H1 (cell line): Measurements from ENCODE around the gene HOXB8. TPM values are rescaled to one million over a fixed set of nuclear protein-coding genes. Genes with fewer than 3 reads are reported as not detected.

Experiments
- CTCF ChIA-PET: fragments of 300-600 bp; sonication (Branson Sonifier 250); formaldehyde crosslinking; loops from one replicate; lab custom pipeline; 2021; ENCODE audit not compliant: partially characterized antibody; lab: Charles Lee
- POLR2A ChIA-PET: fragments of 300-600 bp; sonication (Branson Sonifier 250); formaldehyde crosslinking; loops from one replicate; lab custom pipeline; 2021; ENCODE audit warnings: inconsistent platforms; ENCODE audit not compliant: partially characterized antibody; lab: Charles Lee
- DNase-seq, 2 experiments: peaks; one replicate each; pipeline versions ENCODE4 v3.0.0 to v3.0.0-alpha.2; 2010 to 2022; ENCODE audit warnings: low spot score in 2 of 2, low read depth in 1 of 2, mixed read lengths in 1 of 2
- FAIRE-seq: peaks from 2 replicates; lab custom pipeline; 2011; peaks lifted over from hg19 to GRCh38; lab: Jason Lieb, UNC
- H2AFZ ChIP-seq: 2 replicates; pipeline ENCODE4 v1.8.1; 2012; ENCODE audit warnings: low read length, inconsistent platforms
- H2AK5ac ChIP-seq: 2 replicates; pipeline ENCODE4 v1.6.1; 2013; ENCODE audit warnings: low read depth, low read length
- H2BK120ac ChIP-seq: replicated peaks from 2 replicates; pipeline ENCODE3; 2013; ENCODE audit warnings: low read depth, low read length, inconsistent platforms
- H2BK12ac ChIP-seq: 2 replicates; pipeline ENCODE4 v1.6.1; 2013; ENCODE audit warnings: low read depth, low read length
- H2BK15ac ChIP-seq: 2 replicates; pipeline ENCODE4 v1.6.1; 2013; ENCODE audit warnings: low read length
- H2BK20ac ChIP-seq: 2 replicates; pipeline ENCODE4 v1.6.1; 2013; ENCODE audit warnings: low read length
- H2BK5ac ChIP-seq: 2 replicates; pipeline ENCODE4 v1.6.1; 2013; ENCODE audit warnings: low read depth, low read length
- H3K14ac ChIP-seq: 2 replicates; pipeline ENCODE4 v1.6.1; 2013; ENCODE audit warnings: inconsistent platforms; ENCODE audit not compliant: insufficient read length
- H3K18ac ChIP-seq: 2 replicates; pipeline ENCODE4 v1.6.1; 2013; ENCODE audit warnings: low read length; ENCODE audit errors: extremely low read depth
- H3K23ac ChIP-seq: 2 replicates; pipeline ENCODE4 v1.6.1; 2013; ENCODE audit warnings: inconsistent platforms; ENCODE audit not compliant: insufficient read length
- H3K23me2 ChIP-seq: 2 replicates; pipeline ENCODE4 v1.6.1; 2013; ENCODE audit warnings: low read depth, low read length
- H3K27ac ChIP-seq: 2 replicates; pipeline ENCODE4 v1.6.1; 2011; ENCODE audit warnings: low read depth, low read length, inconsistent platforms
- H3K27me3 ChIP-seq, 4 experiments: replicated peaks in 1 of 4; 1 replicate in 1 of 4; 2 replicates in 3 of 4; pipeline versions ENCODE4 v1.6.1 to v1.8.1; 2011 to 2013; ENCODE audit warnings: low read length in 3 of 4, mild to moderate bottlenecking in 3 of 4, inconsistent platforms in 2 of 4, mixed read lengths in 2 of 4, moderate library complexity in 1 of 4; ENCODE audit not compliant: control insufficient read depth in 3 of 4, insufficient read depth in 3 of 4; ENCODE audit errors: extremely low read depth in 1 of 4
- H3K36me3 ChIP-seq, 4 experiments: 2 replicates each; pipeline versions ENCODE4 v1.6.1 to v1.8.1; 2011 to 2013; ENCODE audit warnings: mild to moderate bottlenecking in 4 of 4, low read length in 3 of 4, moderate library complexity in 2 of 4, control low read depth in 1 of 4, inconsistent platforms in 1 of 4; ENCODE audit not compliant: insufficient read depth in 4 of 4, control insufficient read depth in 2 of 4
- H3K4ac ChIP-seq: replicated peaks from 2 replicates; pipeline ENCODE3; 2013; ENCODE audit warnings: low read length, low read depth, mixed read lengths, inconsistent platforms; ENCODE audit not compliant: insufficient read length
- H3K4me1 ChIP-seq, 4 experiments: replicated peaks in 1 of 4; 1 replicate in 1 of 4; 2 replicates in 3 of 4; pipeline versions ENCODE4 v1.6.1 to v1.8.1; 2011 to 2013; ENCODE audit warnings: low read length in 3 of 4, inconsistent platforms in 2 of 4, mixed read lengths in 1 of 4; ENCODE audit not compliant: insufficient read depth in 4 of 4, control insufficient read depth in 3 of 4
- H3K4me2 ChIP-seq, 2 experiments: 2 replicates each; pipeline versions ENCODE4 v1.6.1 to v1.8.1; 2011 to 2013; ENCODE audit warnings: low read depth in 2 of 2, low read length in 2 of 2, control low read depth in 1 of 2, inconsistent platforms in 1 of 2, mild to moderate bottlenecking in 1 of 2; ENCODE audit not compliant: insufficient read depth in 1 of 2
- H3K4me3 ChIP-seq, 4 experiments: fragments of 200-600, 300-600 bp in 1 of 4; sonication (generic), shearing (Covaris generic), sonication (Bioruptor Twin) in 1 of 4; 2 replicates each; pipeline versions ENCODE4 v1.5.1 to v1.8.1; 2011 to 2016; ENCODE audit warnings: low read length in 4 of 4, low read depth in 3 of 4, control low read depth in 2 of 4, inconsistent platforms in 2 of 4, mild to moderate bottlenecking in 2 of 4, mixed read lengths in 1 of 4, moderate library complexity in 1 of 4; ENCODE audit not compliant: insufficient read depth in 2 of 4; ENCODE audit errors: extremely low read depth in 1 of 4
- H3K56ac ChIP-seq: replicated peaks from 2 replicates; pipeline ENCODE3; 2013; ENCODE audit warnings: low read depth, mild to moderate bottlenecking, mixed read lengths, low read length, inconsistent platforms; ENCODE audit not compliant: insufficient read length
- H3K79me1 ChIP-seq: 2 replicates; pipeline ENCODE4 v1.6.1; 2013; ENCODE audit warnings: low read depth, low read length, control low read depth
- H3K79me2 ChIP-seq, 2 experiments: 2 replicates each; pipeline versions ENCODE4 v1.6.1 to v1.8.1; 2012 to 2013; ENCODE audit warnings: low read length in 2 of 2, mild to moderate bottlenecking in 2 of 2, inconsistent platforms in 1 of 2; ENCODE audit not compliant: insufficient read depth in 2 of 2, control insufficient read depth in 1 of 2
- H3K9ac ChIP-seq, 4 experiments: replicated peaks in 1 of 4; 1 replicate in 1 of 4; 2 replicates in 3 of 4; pipeline versions ENCODE4 v1.6.1 to v1.8.1; 2011 to 2013; ENCODE audit warnings: low read depth in 3 of 4, low read length in 3 of 4, control low read depth in 2 of 4, mild to moderate bottlenecking in 2 of 4, moderate library complexity in 2 of 4, inconsistent platforms in 1 of 4; ENCODE audit errors: extremely low read depth in 1 of 4
- H3K9me3 ChIP-seq, 2 experiments: 2 replicates each; pipeline versions ENCODE4 v1.6.1 to v1.8.1; 2012 to 2013; ENCODE audit warnings: mild to moderate bottlenecking in 2 of 2, moderate library complexity in 2 of 2, control low read depth in 1 of 2, inconsistent platforms in 1 of 2, low read depth in 1 of 2, low read length in 1 of 2, mixed read lengths in 1 of 2; ENCODE audit not compliant: insufficient read depth in 2 of 2
- H4K20me1 ChIP-seq, 2 experiments: replicated peaks in 1 of 2; 2 replicates each; pipeline versions ENCODE3 to v1.8.1; 2011 to 2013; ENCODE audit warnings: inconsistent platforms in 2 of 2, low read length in 2 of 2, mild to moderate bottlenecking in 1 of 2; ENCODE audit not compliant: insufficient read depth in 2 of 2, control insufficient read depth in 1 of 2
- H4K5ac ChIP-seq: 2 replicates; pipeline ENCODE4 v1.6.1; 2013; ENCODE audit warnings: low read length, low read depth, mixed read lengths, inconsistent platforms; ENCODE audit not compliant: insufficient read length
- H4K8ac ChIP-seq: 2 replicates; pipeline ENCODE4 v1.8.0; 2013; ENCODE audit warnings: mild to moderate bottlenecking, moderate library complexity, low read length, inconsistent platforms; ENCODE audit not compliant: insufficient read depth; ENCODE audit errors: extremely low read depth
- H4K91ac ChIP-seq: replicated peaks from 2 replicates; pipeline ENCODE3; 2013; ENCODE audit warnings: low read length, mixed read lengths, inconsistent platforms; ENCODE audit not compliant: insufficient read length
- CBX8 ChIP-seq: fragments of 300-800, 300-1000 bp; sonication (generic); IDR thresholded peaks from 2 replicates; pipeline ENCODE4 v1.7.1; 2016; ENCODE audit warnings: low read depth, low read length, borderline replicate concordance
- CHD2 ChIP-seq: IDR thresholded peaks from 2 replicates; pipeline ENCODE4 v1.6.1; 2012; ENCODE audit warnings: low read length, improper control_type of control experiment
- EZH2 ChIP-seq: fragments of 200-600 bp; sonication (generic); IDR thresholded peaks from 2 replicates; pipeline ENCODE4 v1.7.1; 2012; ENCODE audit warnings: low read depth, mild to moderate bottlenecking, moderate library complexity, low read length, inconsistent platforms; ENCODE audit not compliant: severe bottlenecking
- FOSL1 ChIP-seq: IDR thresholded peaks from 2 replicates; pipeline ENCODE4 v1.6.1; 2011; ENCODE audit warnings: mild to moderate bottlenecking, low read depth, low read length, moderate library complexity; ENCODE audit not compliant: insufficient read depth
- JUN ChIP-seq: IDR thresholded peaks from 2 replicates; pipeline ENCODE4 v1.6.1; 2011; ENCODE audit warnings: low read depth, mild to moderate bottlenecking, improper control_type of control experiment, low read length
- MAFK ChIP-seq: IDR thresholded peaks from 2 replicates; pipeline ENCODE4 v1.6.1; 2012; ENCODE audit warnings: low read depth, mild to moderate bottlenecking, improper control_type of control experiment, low read length
- RNF2 ChIP-seq: fragments of 200-900, 300-1000 bp; sonication (generic); IDR thresholded peaks from 2 replicates; pipeline ENCODE4 v1.7.1; 2016; ENCODE audit warnings: borderline replicate concordance, low read depth, mild to moderate bottlenecking, antibody characterized with exemption, low read length; ENCODE audit not compliant: poor library complexity, severe bottlenecking; ENCODE audit errors: missing control alignments
- SP1 ChIP-seq: IDR thresholded peaks from 2 replicates; pipeline ENCODE4 v1.6.1; 2011; ENCODE audit warnings: low read depth, low read length
- SRF ChIP-seq: IDR thresholded peaks from 2 replicates; pipeline ENCODE4 v1.6.1; 2011; ENCODE audit warnings: mild to moderate bottlenecking, low read depth, low read length, moderate library complexity
- SUZ12 ChIP-seq: fragments of 200-600 bp; sonication (generic); IDR thresholded peaks from 2 replicates; pipeline ENCODE4 v1.6.1; 2012; ENCODE audit warnings: mild to moderate bottlenecking, inconsistent platforms, low read length, moderate library complexity, mixed read lengths
- YY1 ChIP-seq: IDR thresholded peaks from 2 replicates; pipeline ENCODE4 v1.6.1; 2011; ENCODE audit warnings: low read depth, mild to moderate bottlenecking, low read length
- whole genome bisulfite sequencing, 2 experiments: shearing (Covaris generic) in 1 of 2; methylation state at CpG; one replicate each; pipeline versions ENCODE4 v1.1.6 to v1.1.7; 2013 to 2015; ENCODE audit warnings: low lambda C conversion rate in 2 of 2, mixed read lengths in 2 of 2, inconsistent platforms in 1 of 2, low coverage in 1 of 2, missing lambda C conversion rate in 1 of 2; ENCODE audit not compliant: insufficient replicate concordance in 2 of 2, insufficient coverage in 1 of 2, insufficient read length in 1 of 2; ENCODE audit errors: extremely low coverage in 1 of 2, missing lambda C conversion rate in 1 of 2; 5-methylcytosine and 5-hydroxymethylcytosine counted together
- polyA plus RNA-seq, 7 experiments: library from polyadenylated mRNA; depleted of rRNA in 3 of 7; stranded (reverse) in 5 of 7; unstranded in 2 of 7; fragments of >200 nt in 5 of 7; fragments of 200-250 nt in 2 of 7; gene quantifications; 1 replicate in 5 of 7; 2 replicates in 1 of 7; 4 replicates in 1 of 7; pipeline versions ENCODE4 v1.2.1 to v1.2.3, GENCODE V29; 2011 to 2013; ENCODE audit warnings: missing spikeins in 2 of 7, mixed read lengths in 2 of 7
- total RNA-seq: library from RNA; stranded (reverse); fragmentation: NEBNext Ultra II Directional; extraction: Animal tissue kit (Norgen Biotek cat#: 25700); gene quantifications from 2 replicates; pipeline ENCODE4 v1.2.1, GENCODE V29; 2021

HOXB8 gene
- total and polyA plus RNA-seq, 2 of the 8 experiments (the other 6 are each of a cell fraction or from before 2014, with no cell fraction given), result not detected

DNA sequence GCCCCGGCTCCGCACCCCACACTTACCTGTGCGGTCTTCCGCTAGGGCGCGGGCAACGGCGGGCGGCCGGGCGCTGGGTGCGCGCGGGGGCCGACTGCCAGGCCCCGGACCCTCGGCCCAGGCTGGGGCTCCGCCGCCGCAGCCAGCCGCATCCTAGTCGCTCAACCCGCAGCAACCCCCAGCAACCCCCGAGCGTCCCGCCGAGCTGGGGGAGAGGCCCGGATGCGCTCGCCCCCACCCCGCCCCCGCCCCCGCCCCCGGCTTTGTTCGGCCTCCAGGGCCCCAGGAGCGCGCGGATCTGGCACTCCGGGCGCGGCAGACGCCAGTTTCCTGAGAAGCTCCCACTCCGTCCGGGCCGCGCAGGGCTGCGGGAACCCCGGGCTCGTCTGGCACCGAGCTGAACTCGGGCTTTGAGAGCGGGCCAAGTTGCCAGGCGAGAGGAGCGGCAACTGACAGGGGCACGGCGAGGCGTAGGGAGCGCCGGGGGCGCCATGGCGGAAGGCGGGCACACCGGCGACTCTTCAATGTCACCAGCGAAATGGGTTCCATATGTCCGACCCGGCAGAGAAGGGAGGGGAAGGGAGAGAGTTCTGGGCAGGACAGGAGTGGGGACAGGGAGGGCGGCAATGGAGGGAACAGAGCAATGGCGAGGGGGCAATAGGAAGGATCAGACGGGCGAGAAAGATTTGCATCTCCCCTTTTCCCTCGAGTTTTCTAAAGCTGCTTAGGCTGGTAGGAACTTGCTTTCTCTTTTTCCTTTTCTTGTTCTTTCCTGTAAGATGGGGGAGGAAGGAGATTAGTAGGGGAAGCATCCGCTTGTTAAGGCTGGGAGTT, 50.7 kb downstream of the HOXB8 start:
- H3K4me1 ChIP-seq, result peaks cover 0 to 8% (median 4%) of the 10 kb centered on the region in 4 experiments; a peak in 5 of 7 replicates
- peaks cover 0 to 5% (median 0%) of the 10 kb centered on the region in 4 experiments; a peak in 1 of 8 replicates for H3K36me3 ChIP-seq
- FAIRE-seq, result no peak
- H3K9ac ChIP-seq, result no peak overlapping the region
- H3K14ac ChIP-seq, result no peak overlapping the region
- WGBS, 2 experiments, result 4% methylated on average over 22 of the region's 73 CpGs; no CpG with 5 or more reads in 1 of the 2 experiments
- H2BK15ac ChIP-seq, result no peak overlapping the region
- H3K79me1 ChIP-seq, result no peaks in the 10 kb centered on the region
- H2AK5ac ChIP-seq, result no peak overlapping the region
- no peak overlapping the region for H4K5ac ChIP-seq
- H3K4ac ChIP-seq, result no peak overlapping the region
- H3K79me2 ChIP-seq, result no peaks in the 10 kb centered on the region
- H3K23ac ChIP-seq, result no peak overlapping the region
- H3K23me2 ChIP-seq, result peaks cover 4% of the 10 kb centered on the region; the same call in 1 of the 2 replicates
- TF ChIP-seq MAFK (no peak), SUZ12 (peak; percentile 94), YY1 (0 out of 2 replicates have a peak, but pooled peaks have one; percentile 40), CHD2 (no peak), JUN (no peak), EZH2 (peak; percentile 95), FOSL1 (no peak), CBX8 (peak; percentile 94; the same call in 1 of the 2 replicates), SRF (no peak), RNF2 (peak; percentile 76), SP1 (no peak)
- H3K56ac ChIP-seq, result no peak overlapping the region
- DNase-seq, result no peak
- H2AFZ ChIP-seq, result no peak overlapping the region
- H2BK12ac ChIP-seq, result peak overlapping the region; percentile 18
- H3K27ac ChIP-seq, result no peak overlapping the region
- H2BK5ac ChIP-seq, result no peak overlapping the region
- H4K91ac ChIP-seq, result no peak overlapping the region
- H3K9me3 ChIP-seq, result no peaks in the 10 kb centered on the region
- no peak overlapping the region for H4K8ac ChIP-seq
- ChIA-PET CTCF (interaction anchor here (0.8 to 3.4 kb wide), 13 partner anchors 10 to 189 kb away, joined by 3 to 14 read pairs (median 4); partner anchors contain the start of gene HOXB5), POLR2A (interaction anchor here (1.8 kb wide), 1 partner anchor 49 kb away, joined by 4 read pairs; no protein-coding TSS in a partner anchor)
- H3K4me2 ChIP-seq, result peak overlapping the region; percentile 7 to 55
- H2BK20ac ChIP-seq, result no peak overlapping the region
- no peak overlapping the region for H2BK120ac ChIP-seq
- peaks cover 2 to 35% of the 10 kb centered on the region in 2 experiments for H4K20me1 ChIP-seq
- peaks cover 99 to 100% (median 100%) of the 10 kb centered on the region in 4 experiments for H3K27me3 ChIP-seq
- no peak overlapping the region for H3K18ac ChIP-seq
- peak overlapping the region in 1 of 4 experiments; percentile 42; a peak in 3 of 8 replicates for H3K4me3 ChIP-seq
